Keratinocyte (primary cell): Measurements from ENCODE around the gene SPSB2. TPM values are rescaled to one million over a fixed set of nuclear protein-coding genes. Genes with fewer than 3 reads are reported as not detected.
"Not testable (repeated sequence)": the region's sequence is repeated elsewhere in the genome, so short reads cannot be mapped to it uniquely, and the experiment has no call there.

Experiments
- DNase-seq: peaks from one replicate; pipeline ENCODE4 v3.0.0-alpha.2; 2011; ENCODE audit warnings: low read depth, missing footprints, low spot score
- FAIRE-seq: peaks from 2 replicates; lab custom pipeline; 2011; peaks lifted over from hg19 to GRCh38; lab: Jason Lieb, UNC
- H2AFZ ChIP-seq: 2 replicates; pipeline ENCODE4 v1.6.0; 2012; ENCODE audit warnings: low read length, control low read depth, inconsistent platforms; ENCODE audit not compliant: control insufficient read depth
- H3K27ac ChIP-seq: 2 replicates; pipeline ENCODE4 v1.5.1; 2011; ENCODE audit warnings: low read length; ENCODE audit not compliant: control insufficient read depth, insufficient read depth
- H3K27me3 ChIP-seq: 3 replicates; pipeline ENCODE4 v1.6.0; 2011; ENCODE audit warnings: low read length; ENCODE audit not compliant: control insufficient read depth, insufficient read depth; ENCODE audit errors: extremely low read depth
- H3K36me3 ChIP-seq, 2 experiments: 2 replicates in 1 of 2; 3 replicates in 1 of 2; pipeline ENCODE4 v1.5.1; 2011; ENCODE audit warnings: low read length in 2 of 2, mild to moderate bottlenecking in 1 of 2; ENCODE audit not compliant: control insufficient read depth in 2 of 2, insufficient read depth in 2 of 2; ENCODE audit errors: extremely low read depth in 1 of 2
- H3K4me1 ChIP-seq: 3 replicates; pipeline ENCODE4 v1.5.1; 2011; ENCODE audit warnings: low read length; ENCODE audit not compliant: control insufficient read depth, insufficient read depth; ENCODE audit errors: extremely low read depth
- H3K4me2 ChIP-seq: 3 replicates; pipeline ENCODE4 v1.6.0; 2011; ENCODE audit warnings: low read depth, low read length; ENCODE audit not compliant: control insufficient read depth, insufficient read depth; ENCODE audit errors: extremely low read depth
- H3K4me3 ChIP-seq, 3 experiments: fragments of 200-600 bp in 1 of 3; sonication (generic) in 1 of 3; 2 replicates in 2 of 3; 3 replicates in 1 of 3; pipeline ENCODE4 v1.5.1; 2011 to 2016; ENCODE audit warnings: low read length in 3 of 3, mild to moderate bottlenecking in 3 of 3, control low read depth in 2 of 3, inconsistent platforms in 1 of 3, low read depth in 1 of 3, mixed read lengths in 1 of 3, mixed run types in 1 of 3, moderate library complexity in 1 of 3; ENCODE audit not compliant: control insufficient read depth in 2 of 3, insufficient read depth in 2 of 3; ENCODE audit errors: extremely low read depth in 1 of 3
- H3K79me2 ChIP-seq: 2 replicates; pipeline ENCODE4 v1.6.0; 2012; ENCODE audit warnings: low read length; ENCODE audit not compliant: control insufficient read depth, insufficient read depth
- H3K9ac ChIP-seq: 3 replicates; pipeline ENCODE4 v1.6.0; 2011; ENCODE audit warnings: low read length; ENCODE audit not compliant: control insufficient read depth, insufficient read depth; ENCODE audit errors: extremely low read depth
- H3K9me1 ChIP-seq: 3 replicates; pipeline ENCODE4 v1.6.0; 2011; ENCODE audit warnings: low read length; ENCODE audit not compliant: control insufficient read depth, insufficient read depth; ENCODE audit errors: extremely low read depth
- H3K9me3 ChIP-seq: 2 replicates; pipeline ENCODE4 v1.5.1; 2012; ENCODE audit warnings: low read depth, low read length; ENCODE audit not compliant: control insufficient read depth
- H4K20me1 ChIP-seq: 3 replicates; pipeline ENCODE4 v1.6.0; 2011; ENCODE audit warnings: low read length; ENCODE audit not compliant: control insufficient read depth, insufficient read depth; ENCODE audit errors: extremely low read depth
- CTCF ChIP-seq, 3 experiments: IDR thresholded peaks in 1 of 3; conservative IDR thresholded peaks in 1 of 3; optimal IDR thresholded peaks in 1 of 3; 2 replicates in 2 of 3; 3 replicates in 1 of 3; pipeline versions ENCODE3 to v1.5.1; 2011; ENCODE audit warnings: low read length in 3 of 3, mild to moderate bottlenecking in 3 of 3, moderate library complexity in 2 of 3, control low read depth in 1 of 3, inconsistent platforms in 1 of 3; ENCODE audit not compliant: insufficient read depth in 2 of 3; ENCODE audit errors: extremely low read depth in 1 of 3
- EZH2 ChIP-seq: IDR thresholded peaks from one replicate; pipeline ENCODE4 v1.6.1; 2012; ENCODE audit warnings: inconsistent platforms, mild to moderate bottlenecking, low read length, moderate library complexity
- dilution Hi-C: fragments of 300-500 bp; cut with MboI; formaldehyde crosslinking; loops from one replicate; pipeline ENCODE4 v1.7.0; 2020; ENCODE audit warnings: low sequenced_read_pairs; ENCODE audit not compliant: extremely low pct_ligation_motif_present
- polyA plus RNA-seq, 5 experiments: library from polyadenylated mRNA; depleted of rRNA in 3 of 5; stranded (reverse) in 3 of 5; stranded (forward) in 1 of 5; unstranded in 1 of 5; fragments of >200 nt; gene quantifications; 1 replicate in 1 of 5; 2 replicates in 3 of 5; 3 replicates in 1 of 5; pipeline versions ENCODE4 v1.2.1 to v1.2.3, GENCODE V29; 2011 to 2012; ENCODE audit warnings: missing spikeins in 2 of 5, low read depth in 1 of 5, low replicate concordance in 1 of 5

Gene SPSB2
- polyA plus RNA-seq, 1 donor (not counting 4 experiments of a cell fraction or from before 2014, with no cell fraction given), result 4.9 TPM

- no peaks in the 10 kb centered on the region for H3K79me2 ChIP-seq
- H3K4me2 ChIP-seq, result peak overlapping the region; percentile 99
- H3K27me3 ChIP-seq, result no peaks in the 10 kb centered on the region
- H3K36me3 ChIP-seq, result no peaks in the 10 kb centered on the region
- peak overlapping the region; percentile 95 for H2AFZ ChIP-seq
- H3K9me3 ChIP-seq, result no peaks in the 10 kb centered on the region
- no peak for FAIRE-seq
- no peak for TF ChIP-seq EZH2
- no peak for TF ChIP-seq CTCF (optimal IDR thresholded peaks at IDR 0.05 in 1 of 3, IDR thresholded peaks at IDR 0.05 in 1 of 3, conservative IDR thresholded peaks at IDR 0.05 in 1 of 3; ENCODE audit: extremely low read depth in 1 of 3, insufficient read depth in 2 of 3, low read length in 3 of 3)
- H3K9me1 ChIP-seq, result no peaks in the 10 kb centered on the region
- peak overlapping the region; percentile 85 for H3K27ac ChIP-seq
- H3K9ac ChIP-seq, result peak overlapping the region; percentile 89
- H3K4me1 ChIP-seq, result peaks cover 10% of the 10 kb centered on the region
- dilution Hi-C loops, result no loop called here
- DNase-seq, result no peak
- no peaks in the 10 kb centered on the region for H4K20me1 ChIP-seq
- peak overlapping the region; percentile 40 to 81 (median 79) for H3K4me3 ChIP-seq
Measured at GRCh38 chr12:6891646-6892001, 18.5 kb upstream of the SPSB2 start.

GRCh38 chr12:6890789-6891645 is 17.9 kb upstream of the SPSB2 start:
- Histone ChIP-seq H3K9me3 (no peaks in the 10 kb centered on the region), H2AFZ (peak overlapping the region; percentile 95), H4K20me1 (no peaks in the 10 kb centered on the region), H3K4me3 (peak overlapping the region; percentile 40 to 81 (median 79)), H3K4me2 (peak overlapping the region; percentile 99), H3K4me1 (peaks cover 10% of the 10 kb centered on the region), H3K36me3 (no peaks in the 10 kb centered on the region), H3K27ac (peak overlapping the region; percentile 85), H3K79me2 (no peaks in the 10 kb centered on the region), H3K27me3 (no peaks in the 10 kb centered on the region), H3K9me1 (no peaks in the 10 kb centered on the region), H3K9ac (peak overlapping the region; percentile 89)
- dilution Hi-C loops, result no loop called here
- FAIRE-seq (peak; percentile 48), DNase-seq (no peak)
- TF ChIP-seq CTCF (optimal IDR thresholded peaks at IDR 0.05 in 1 of 3, IDR thresholded peaks at IDR 0.05 in 1 of 3, conservative IDR thresholded peaks at IDR 0.05 in 1 of 3; ENCODE audit: extremely low read depth in 1 of 3, insufficient read depth in 2 of 3, low read length in 3 of 3), result peak; percentile 67 to 79 (median 70)
- TF ChIP-seq EZH2, result no peak

GRCh38 chr12:6889775-6890573 is 16.9 kb upstream of the SPSB2 start:
- H3K27me3 ChIP-seq, DNase-seq, H3K4me2 ChIP-seq, H4K20me1 ChIP-seq, H3K79me2 ChIP-seq, H3K9me1 ChIP-seq, H2AFZ ChIP-seq, H3K9ac ChIP-seq, dilution Hi-C loops, FAIRE-seq, H3K36me3 ChIP-seq, H3K9me3 ChIP-seq, H3K4me3 ChIP-seq: not testable (repeated sequence)
- peaks cover 10% of the 10 kb centered on the region for H3K4me1 ChIP-seq
- peak overlapping the region; percentile 42 for H3K27ac ChIP-seq
